C1 segment of cervical spinal cord (tissue), 14 donors: Measurements from ENCODE around the gene PMF1.

Source experiments
- DNase-seq, 14 donors: peaks; one replicate each; lab custom pipeline; 2025; lab: John Stamatoyannopoulos, UW

The PMF1 gene

DNA sequence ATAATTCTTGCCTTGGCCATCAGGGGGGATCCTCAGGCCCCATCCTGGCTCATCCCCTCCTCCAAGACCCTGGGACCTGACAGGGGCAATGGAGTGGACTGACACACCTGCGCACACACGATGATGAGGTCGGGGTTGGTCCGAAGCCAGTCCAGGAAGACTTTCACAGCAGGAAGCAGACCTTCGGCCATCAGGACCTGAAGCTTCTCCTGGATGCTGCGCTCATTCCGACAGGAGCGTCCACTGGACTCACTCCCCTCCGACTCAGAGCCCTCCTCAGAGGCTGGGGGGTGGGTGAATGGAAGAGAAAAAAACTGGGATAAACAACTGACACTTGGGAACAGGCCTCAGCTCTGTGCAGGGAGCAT, 50.5 kb downstream of the PMF1 start:
- no peak for DNase-seq

DNA sequence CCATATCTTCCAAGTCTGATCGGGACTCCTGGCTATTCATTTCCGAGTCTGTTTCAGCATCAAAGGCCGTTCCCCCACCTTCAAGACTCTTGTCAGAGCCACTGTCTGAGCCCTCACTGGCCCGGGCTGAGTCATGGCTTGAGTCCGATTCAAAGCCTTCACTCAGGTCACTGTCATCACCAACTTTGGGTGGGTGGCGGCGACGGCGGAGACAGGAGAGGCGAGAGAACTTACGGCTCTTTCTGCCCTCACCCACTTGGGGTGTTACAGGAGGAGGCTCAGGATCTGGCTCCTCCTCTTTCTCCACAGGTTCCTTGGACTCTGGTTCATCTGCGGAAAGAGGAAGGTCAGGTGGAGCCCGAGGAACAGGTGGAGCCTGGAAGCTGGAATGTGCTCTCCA, 53.2 kb downstream of the PMF1 start:
- no peak for DNase-seq

DNA sequence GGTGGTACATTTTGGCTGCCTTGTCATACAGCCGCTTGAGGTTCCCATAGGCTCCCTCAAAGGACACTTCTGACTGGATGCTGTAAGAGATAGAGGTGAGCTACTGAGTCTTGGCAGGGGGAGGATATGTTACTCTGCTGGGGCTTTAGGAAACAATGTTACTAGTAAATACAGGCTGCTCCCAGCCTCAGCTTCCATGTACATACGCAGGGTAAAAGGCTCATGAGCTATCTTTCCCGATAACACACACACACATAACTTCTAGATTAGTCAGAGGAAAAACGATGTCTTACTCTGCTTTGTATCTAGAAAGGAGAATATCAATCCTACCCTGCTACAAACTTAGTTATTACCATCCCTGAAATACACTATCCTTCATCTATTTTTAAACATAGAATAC, 55.5 kb downstream of the PMF1 start:
- no peak for DNase-seq

DNA sequence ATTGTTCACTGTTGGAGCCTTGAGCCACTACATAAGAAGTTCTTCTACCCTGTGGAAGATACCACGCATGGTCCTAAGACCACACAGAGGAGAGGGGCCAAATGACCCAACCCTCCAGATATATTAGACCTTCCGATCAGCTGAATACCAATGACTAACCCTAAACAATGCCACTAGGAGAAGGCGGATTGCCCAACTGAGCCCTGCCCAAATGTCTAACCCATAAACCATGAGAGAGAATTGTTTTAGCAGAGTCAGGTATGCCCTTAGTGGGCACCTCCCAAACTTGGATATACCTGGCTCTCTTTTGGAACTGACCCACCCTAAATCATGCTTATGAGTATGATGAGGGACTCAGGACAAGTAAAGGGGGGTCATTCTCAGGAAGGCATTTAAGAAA, 57.5 kb downstream of the PMF1 start:
- DNase-seq: no peak

DNA sequence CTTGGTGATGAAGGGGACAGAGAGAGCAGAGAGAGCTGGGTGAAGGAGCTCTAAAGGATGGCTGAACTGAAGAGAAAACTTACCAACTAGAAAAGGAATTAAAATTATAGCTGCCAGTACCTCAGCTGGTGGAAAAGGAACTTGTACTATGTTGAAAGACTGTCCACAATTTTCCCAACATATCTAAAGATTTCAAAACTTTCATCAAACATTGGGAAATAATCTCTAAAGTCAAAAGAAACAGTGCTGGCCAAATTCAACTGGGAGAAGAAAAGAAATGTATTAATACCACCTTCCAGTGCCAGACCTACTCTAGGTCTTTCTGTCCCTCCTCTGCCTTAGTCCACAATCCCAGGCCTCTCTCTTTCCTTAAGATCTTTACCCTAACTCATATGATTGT, 63.7 kb downstream of the PMF1 start:
- DNase-seq: no peak

DNA sequence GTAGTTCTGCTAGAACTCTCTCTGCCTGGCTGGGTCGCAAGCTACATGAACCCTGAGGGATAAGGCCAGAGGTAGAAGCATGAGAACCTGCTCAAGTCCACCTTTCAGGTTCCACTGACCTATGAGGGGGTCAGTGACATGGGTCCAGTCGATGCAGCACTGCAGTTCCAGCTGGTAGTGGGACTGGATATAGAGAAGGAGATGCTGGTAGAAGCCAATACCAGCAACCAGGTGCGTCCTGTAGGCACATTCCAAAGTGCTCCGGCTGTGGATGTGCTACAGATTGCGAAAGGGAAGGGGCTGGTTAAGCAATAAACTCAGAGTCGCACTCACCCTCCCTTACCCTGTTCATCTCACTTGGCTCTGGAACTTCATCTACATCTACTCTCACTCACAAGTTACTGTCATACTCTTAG, 64.2 kb downstream of the PMF1 start:
- DNase-seq: no peak

DNA sequence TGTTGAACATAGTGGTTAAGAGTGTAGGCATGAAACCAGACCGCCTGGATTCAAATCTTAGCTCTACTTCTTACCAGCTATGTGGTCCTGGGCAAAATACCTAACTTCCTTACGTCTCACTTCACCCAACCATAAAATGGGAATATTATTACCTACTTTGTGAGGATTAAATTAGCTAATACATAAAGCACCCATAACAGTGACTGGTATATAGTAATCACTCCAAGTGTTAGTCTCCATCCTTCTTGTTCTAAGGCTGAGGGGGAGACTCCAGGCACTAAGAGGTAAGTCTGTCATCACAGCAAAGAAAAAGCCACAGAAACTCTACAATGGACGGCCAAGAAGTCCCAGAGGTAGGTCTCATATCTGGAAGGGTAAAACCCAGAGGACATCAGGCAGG, 67.0 kb downstream of the PMF1 start:
- DNase-seq: no peak

DNA sequence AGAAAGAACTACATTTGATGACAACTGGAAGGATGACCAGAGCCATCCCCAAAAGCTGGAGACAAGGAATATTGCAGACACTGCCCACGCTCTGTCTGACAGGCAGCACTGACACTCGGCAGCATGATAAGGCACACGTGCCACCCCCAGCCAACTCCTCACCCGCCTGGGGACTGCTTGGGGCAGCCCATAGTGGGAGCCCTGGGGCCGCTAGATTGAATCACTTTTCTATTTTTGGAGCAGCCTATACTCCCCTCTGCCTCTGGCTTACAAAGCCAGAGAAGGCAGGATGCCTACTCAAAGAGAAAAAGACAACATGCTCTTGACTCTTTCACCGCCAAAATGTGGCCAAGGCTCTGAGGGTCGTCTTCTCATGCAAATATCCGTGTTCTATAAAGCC, 68.5 kb downstream of the PMF1 start:
- DNase-seq: no peak

DNA sequence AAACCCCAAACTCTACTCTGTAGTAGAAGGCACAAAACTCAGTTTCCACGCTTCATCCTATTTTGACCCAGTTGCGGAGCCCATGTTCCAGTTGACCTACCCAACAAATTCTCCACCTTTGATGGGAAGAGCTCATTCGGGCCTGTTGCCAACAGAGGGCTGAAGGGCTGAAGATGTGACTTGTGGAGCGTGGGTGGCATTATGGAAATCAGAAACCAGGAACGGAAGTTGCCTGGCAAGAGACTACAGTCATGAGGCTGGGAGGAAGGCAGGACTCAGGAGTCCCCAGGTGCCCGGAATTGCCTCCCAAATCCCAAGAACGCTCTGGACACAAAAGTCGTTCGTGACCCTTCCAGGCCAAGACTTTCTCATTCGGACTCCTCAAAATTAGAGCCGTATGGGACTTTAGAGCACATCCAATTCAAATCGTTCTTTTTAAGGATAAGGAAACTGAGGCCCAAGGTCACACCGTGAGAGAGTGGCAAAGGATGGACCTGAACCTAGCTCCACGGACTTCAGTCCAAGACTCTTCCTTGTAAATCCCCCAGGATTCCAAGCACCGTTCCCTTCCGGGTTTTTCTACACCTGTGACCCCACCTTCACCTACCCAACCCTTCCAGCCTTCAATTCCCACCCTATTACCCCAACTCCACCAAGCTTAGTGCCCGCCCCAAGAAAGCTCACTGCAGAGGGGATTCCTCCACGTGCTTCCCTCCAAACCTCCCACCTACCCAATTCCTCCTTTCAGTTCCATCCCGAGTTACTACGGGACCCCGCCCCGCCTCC, 69.1 kb downstream of the PMF1 start:
- peak in 2 of 14 donors; percentile 61 for DNase-seq

DNA sequence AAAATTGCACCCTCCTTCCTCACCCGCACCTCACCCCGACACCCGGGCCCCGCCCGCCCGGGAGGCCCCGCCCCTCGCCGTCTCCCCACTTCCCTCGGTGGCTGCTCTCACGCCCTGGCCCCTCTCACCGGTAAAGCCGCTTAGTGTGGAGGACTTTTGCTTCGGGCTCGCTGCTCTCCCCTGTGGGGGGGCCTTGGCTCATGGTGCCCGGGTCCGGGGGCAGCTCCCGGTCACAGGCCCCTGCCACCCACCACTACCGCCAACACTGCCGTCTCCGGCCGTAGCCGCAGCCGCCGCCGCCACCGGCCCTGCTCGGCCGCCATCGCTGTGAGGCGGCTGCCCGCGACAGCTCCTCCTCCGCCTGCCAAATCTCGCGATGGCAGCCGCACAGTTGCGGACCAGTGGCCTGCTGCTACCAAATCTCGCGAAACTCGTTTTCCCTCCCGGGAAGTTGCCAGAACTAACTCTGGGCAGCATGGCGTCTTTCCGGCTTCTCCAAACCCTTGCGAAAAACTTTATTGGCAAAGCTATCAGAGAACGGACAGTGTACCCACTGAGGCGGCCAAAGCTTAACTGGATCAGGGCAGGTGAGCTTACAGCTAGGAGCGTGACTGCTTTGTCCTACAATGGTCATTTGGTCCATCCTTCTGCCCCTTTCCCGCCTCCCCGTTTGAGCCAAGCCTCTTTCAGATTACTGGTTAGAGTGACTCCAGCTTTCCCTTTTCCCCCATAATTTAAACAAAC, 69.8 kb downstream of the PMF1 start, which contains the start of gene SMG5:
Gene SMG5, minus strand, starts transcription at position 347 of the 744 bp plus-strand sequence. Its CDS starts 145 bp downstream, at position 202.
- peak; percentile 52 to 95 (median 89) for DNase-seq

DNA sequence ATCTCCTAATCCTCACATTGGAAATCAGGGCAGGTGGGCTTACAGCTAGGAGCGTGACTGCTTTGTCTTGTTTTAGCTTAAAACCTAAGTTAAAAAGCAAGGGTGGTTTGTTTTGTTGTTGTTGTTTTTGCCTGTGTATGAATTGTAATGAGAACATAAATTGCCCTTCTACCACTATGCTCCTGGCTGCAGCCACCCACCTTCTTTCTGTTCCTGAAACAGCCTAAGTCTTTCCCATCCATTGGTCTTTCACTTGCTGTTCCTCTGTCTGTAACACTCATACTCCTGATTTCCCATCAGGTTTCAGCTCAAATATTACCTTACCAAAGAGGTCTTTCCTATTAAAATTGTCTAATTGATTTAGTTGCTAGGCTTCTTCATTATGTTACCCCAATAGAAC, 70.7 kb downstream of the PMF1 start:
- no peak for DNase-seq

DNA sequence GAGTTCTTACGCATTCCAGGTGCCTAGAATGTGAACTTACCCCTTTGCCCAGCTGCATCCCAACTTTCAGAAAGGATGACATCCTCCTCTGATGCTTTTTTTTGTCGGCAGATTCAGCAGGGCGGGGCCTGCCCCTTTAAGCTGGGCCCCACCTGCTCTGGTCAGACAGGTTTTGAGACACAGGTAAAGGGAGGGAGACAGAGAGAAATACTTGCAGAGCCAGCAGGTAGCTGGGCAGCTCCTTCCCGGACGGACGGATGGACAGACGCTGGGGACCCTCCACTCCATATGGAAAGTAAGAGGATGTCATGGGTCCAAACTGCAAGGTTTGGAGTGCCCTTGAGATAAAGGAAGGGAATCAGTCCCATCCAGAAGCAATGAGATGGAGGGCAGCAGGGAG, 71.3 kb downstream of the PMF1 start, which contains the start of gene TMEM79:
Gene TMEM79, plus strand, starts transcription at position 214 of the 400 bp plus-strand sequence. CDS start 902 bp downstream, outside the sequence.
- no peak for DNase-seq

DNA sequence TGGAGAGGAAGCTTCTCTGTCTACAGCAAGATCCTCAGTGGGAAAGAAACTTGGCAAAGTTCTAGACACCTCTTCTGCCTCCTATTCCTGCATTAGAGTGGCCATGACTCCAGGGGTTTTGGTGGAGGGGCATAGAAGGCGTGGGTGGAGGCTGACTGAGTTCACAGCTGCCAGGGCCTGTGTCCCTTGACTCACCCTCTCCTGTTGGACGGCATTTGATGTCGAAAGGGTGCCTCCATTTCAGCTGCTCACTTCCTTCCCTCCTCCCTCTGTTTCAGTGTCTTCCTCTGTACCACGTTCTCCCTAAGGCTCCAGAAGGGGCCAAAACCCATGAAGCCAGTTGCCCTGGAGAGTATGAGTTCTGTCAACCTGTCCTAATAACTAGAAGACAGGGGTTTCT, 72.0 kb downstream of the PMF1 start:
- DNase-seq: no peak

DNA sequence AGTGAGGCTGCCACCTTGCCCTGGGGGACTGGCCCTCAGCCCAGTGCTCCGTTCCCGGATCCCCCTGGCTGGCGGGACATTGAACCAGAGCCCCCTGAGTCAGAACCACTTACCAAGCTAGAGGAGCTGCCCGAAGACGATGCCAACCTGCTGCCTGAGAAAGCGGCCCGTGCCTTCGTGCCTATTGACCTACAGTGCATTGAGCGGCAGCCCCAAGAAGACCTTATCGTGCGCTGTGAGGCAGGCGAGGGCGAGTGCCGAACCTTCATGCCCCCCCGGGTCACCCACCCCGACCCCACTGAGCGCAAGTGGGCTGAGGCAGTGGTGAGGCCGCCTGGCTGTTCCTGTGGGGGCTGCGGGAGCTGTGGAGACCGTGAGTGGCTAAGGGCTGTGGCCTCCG, 72.6 kb downstream of the PMF1 start:
- DNase-seq: no peak

DNA sequence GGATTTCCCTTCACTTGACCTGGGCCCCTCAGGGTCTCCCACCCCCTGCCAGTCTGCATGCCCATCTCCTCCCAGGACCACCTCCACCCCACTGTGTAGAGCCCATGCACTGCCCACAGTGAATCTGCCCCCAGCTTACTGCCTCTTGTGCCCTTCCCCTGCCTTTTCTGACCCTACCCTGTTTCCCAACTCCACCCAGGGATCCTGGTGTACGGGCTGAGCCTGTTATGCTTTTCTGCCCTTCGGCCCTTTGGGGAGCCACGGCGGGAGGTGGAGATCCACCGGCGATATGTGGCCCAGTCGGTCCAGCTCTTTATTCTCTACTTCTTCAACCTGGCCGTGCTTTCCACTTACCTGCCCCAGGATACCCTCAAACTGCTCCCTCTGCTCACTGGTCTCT, 73.3 kb downstream of the PMF1 start:
- DNase-seq: no peak
